Measurements from ENCODE around the gene NT5DC3. TPM values are rescaled to one million over a fixed set of nuclear protein-coding genes. Genes with fewer than 3 reads are reported as not detected.

NT5DC3 gene
- total RNA-seq, 2 donors from 2014 or later: 24.2 to 28.3 TPM

GRCh38 chr12:103857164-103857563 is 16.1 kb upstream of the NT5DC3 start:
- peaks cover 16% of the 10 kb centered on the region for H3K4me1 Mint-ChIP-seq
- no peak overlapping the region for H3K27ac Mint-ChIP-seq
- 91 to 100% methylated on average over 2 of the region's 2 CpGs for WGBS, 2 experiments (ENCODE audit: insufficient coverage in 1 of 2, insufficient read length in 1 of 2)
- no peak overlapping the region for H3K4me3 Mint-ChIP-seq
- Histone ChIP-seq H3K9me3 (ENCODE audit: control insufficient read depth, low read length) (no peaks in the 10 kb centered on the region), H3K27ac (ENCODE audit: low read depth, low read length) (no peak overlapping the region), H3K4me1 (ENCODE audit: control insufficient read depth, insufficient read depth, low read length) (peaks cover 2% of the 10 kb centered on the region), H3K9ac (ENCODE audit: extremely low read depth, low read length, poor library complexity, severe bottlenecking) (no peak overlapping the region), H3K27me3 (ENCODE audit: control insufficient read depth, insufficient read depth, low read length, poor library complexity, severe bottlenecking) (no peaks in the 10 kb centered on the region), H3K36me3 (ENCODE audit: control insufficient read depth, insufficient read depth, low read length) (no peaks in the 10 kb centered on the region), H3K4me3 (ENCODE audit: low read length) (no peak overlapping the region)
- no peak for DNase-seq
- no peaks in the 10 kb centered on the region for H3K36me3 Mint-ChIP-seq (ENCODE audit: low read depth)
- no peaks in the 10 kb centered on the region for H3K27me3 Mint-ChIP-seq (ENCODE audit: insufficient read depth)
- H3K9me3 Mint-ChIP-seq: no peaks in the 10 kb centered on the region
- TF ChIP-seq CTCF (conservative IDR thresholded peaks at IDR 0.05): no peak

- DNase-seq: no peak
- Mint-ChIP-seq H3K9me3 (no peaks in the 10 kb centered on the region), H3K36me3 (ENCODE audit: low read depth) (no peaks in the 10 kb centered on the region), H3K27me3 (ENCODE audit: insufficient read depth) (no peaks in the 10 kb centered on the region), H3K4me1 (peaks cover 16% of the 10 kb centered on the region), H3K27ac (no peak overlapping the region), H3K4me3 (no peak overlapping the region)
- no peaks in the 10 kb centered on the region for H3K9me3 ChIP-seq (ENCODE audit: control insufficient read depth, low read length)
- TF ChIP-seq CTCF (conservative IDR thresholded peaks at IDR 0.05): no peak
- WGBS, 2 experiments (ENCODE audit: insufficient coverage in 1 of 2, insufficient read length in 1 of 2): 86 to 91% methylated on average over 1 to 7 of the region's 8 CpGs
- H3K4me3 ChIP-seq (ENCODE audit: low read length): no peak overlapping the region
- H3K9ac ChIP-seq (ENCODE audit: extremely low read depth, low read length, poor library complexity, severe bottlenecking): no peak overlapping the region
- H3K36me3 ChIP-seq (ENCODE audit: control insufficient read depth, insufficient read depth, low read length): no peaks in the 10 kb centered on the region
- peaks cover 2% of the 10 kb centered on the region for H3K27me3 ChIP-seq (ENCODE audit: control insufficient read depth, insufficient read depth, low read length, poor library complexity, severe bottlenecking)
- peaks cover 2% of the 10 kb centered on the region for H3K4me1 ChIP-seq (ENCODE audit: control insufficient read depth, insufficient read depth, low read length)
- H3K27ac ChIP-seq (ENCODE audit: low read depth, low read length): no peak overlapping the region
Measured at GRCh38 chr12:103855896-103856657, 15.0 kb upstream of the NT5DC3 start.

GRCh38 chr12:103855036-103855712 is 14.1 kb upstream of the NT5DC3 start:
- no peaks in the 10 kb centered on the region for H3K36me3 Mint-ChIP-seq (ENCODE audit: low read depth)
- H3K4me1 ChIP-seq (ENCODE audit: control insufficient read depth, insufficient read depth, low read length): peaks cover 2% of the 10 kb centered on the region
- H3K4me1 Mint-ChIP-seq: peaks cover 16% of the 10 kb centered on the region
- no peak overlapping the region for H3K27ac Mint-ChIP-seq
- no peak overlapping the region for H3K4me3 ChIP-seq (ENCODE audit: low read length)
- H3K9ac ChIP-seq (ENCODE audit: extremely low read depth, low read length, poor library complexity, severe bottlenecking): no peak overlapping the region
- H3K36me3 ChIP-seq (ENCODE audit: control insufficient read depth, insufficient read depth, low read length): no peaks in the 10 kb centered on the region
- no peak overlapping the region for H3K4me3 Mint-ChIP-seq
- peaks cover 10% of the 10 kb centered on the region for H3K27me3 ChIP-seq (ENCODE audit: control insufficient read depth, insufficient read depth, low read length, poor library complexity, severe bottlenecking)
- DNase-seq: no peak
- WGBS, 2 experiments (ENCODE audit: insufficient coverage in 1 of 2, insufficient read length in 1 of 2): 83 to 85% methylated on average over 4 to 7 of the region's 8 CpGs
- TF ChIP-seq CTCF (conservative IDR thresholded peaks at IDR 0.05): no peak
- H3K9me3 ChIP-seq (ENCODE audit: control insufficient read depth, low read length): no peaks in the 10 kb centered on the region
- no peaks in the 10 kb centered on the region for H3K9me3 Mint-ChIP-seq
- no peaks in the 10 kb centered on the region for H3K27me3 Mint-ChIP-seq (ENCODE audit: insufficient read depth)
- no peak overlapping the region for H3K27ac ChIP-seq (ENCODE audit: low read depth, low read length)

Measured in endodermal cell (in vitro differentiated cells).